ENCODE data around the gene LDLRAD3. TPM values are rescaled to one million over a fixed set of nuclear protein-coding genes. Genes with fewer than 3 reads are reported as not detected.

LDLRAD3 gene
- total RNA-seq, 1 donor from 2014 or later = 8.6 TPM

GRCh38 chr11:35937700-35938099, 6.2 kb upstream of the LDLRAD3 start:
- no peaks in the 10 kb centered on the region for H3K9me3 Mint-ChIP-seq (ENCODE audit: low read depth)
- no peak overlapping the region for H3K4me3 Mint-ChIP-seq (ENCODE audit: unreplicated experiment)
- H3K27me3 Mint-ChIP-seq (ENCODE audit: low read depth) = no peaks in the 10 kb centered on the region

GRCh38 chr11:35938231-35938630, 5.6 kb upstream of the LDLRAD3 start:
- Mint-ChIP-seq H3K9me3 (ENCODE audit: low read depth) (no peaks in the 10 kb centered on the region), H3K36me3 (ENCODE audit: low read depth) (no peaks in the 10 kb centered on the region), H3K27ac (ENCODE audit: unreplicated experiment) (no peak overlapping the region), H3K27me3 (ENCODE audit: low read depth) (no peaks in the 10 kb centered on the region), H3K4me3 (ENCODE audit: unreplicated experiment) (no peak overlapping the region), H3K4me1 (ENCODE audit: low read depth) (peaks cover 3% of the 10 kb centered on the region)
- TF ChIP-seq CTCF (IDR thresholded peaks at IDR 0.05) = no peak
- DNase-seq (ENCODE audit: low spot score) = no peak

More at GRCh38 chr11:35937700-35938099, 6.2 kb upstream of the LDLRAD3 start:
- no peak for DNase-seq (ENCODE audit: low spot score)
- TF ChIP-seq CTCF (IDR thresholded peaks at IDR 0.05) = no peak
- H3K4me1 Mint-ChIP-seq (ENCODE audit: low read depth) = peaks cover 7% of the 10 kb centered on the region
- no peaks in the 10 kb centered on the region for H3K36me3 Mint-ChIP-seq (ENCODE audit: low read depth)
- H3K27ac Mint-ChIP-seq (ENCODE audit: unreplicated experiment) = no peak overlapping the region

GRCh38 chr11:35943309-35943708, 553 bp upstream of the LDLRAD3 start:
- Mint-ChIP-seq H3K27ac (ENCODE audit: unreplicated experiment) (peak overlapping the region; percentile 42), H3K27me3 (ENCODE audit: low read depth) (no peaks in the 10 kb centered on the region), H3K4me1 (ENCODE audit: low read depth) (peaks cover 31% of the 10 kb centered on the region), H3K4me3 (ENCODE audit: unreplicated experiment) (peak overlapping the region; percentile 72), H3K36me3 (ENCODE audit: low read depth) (no peaks in the 10 kb centered on the region), H3K9me3 (ENCODE audit: low read depth) (no peaks in the 10 kb centered on the region)
- DNase-seq (ENCODE audit: low spot score) = no peak
- TF ChIP-seq CTCF (IDR thresholded peaks at IDR 0.05) = no peak

GRCh38 chr11:35944503-35945136, 758 bp downstream of the LDLRAD3 start:
- no peak for TF ChIP-seq CTCF (IDR thresholded peaks at IDR 0.05)
- H3K36me3 Mint-ChIP-seq (ENCODE audit: low read depth) = no peaks in the 10 kb centered on the region
- no peak for DNase-seq (ENCODE audit: low spot score)
- no peaks in the 10 kb centered on the region for H3K27me3 Mint-ChIP-seq (ENCODE audit: low read depth)
- H3K9me3 Mint-ChIP-seq (ENCODE audit: low read depth) = no peaks in the 10 kb centered on the region
- peak overlapping the region; percentile 86 for H3K4me3 Mint-ChIP-seq (ENCODE audit: unreplicated experiment)
- peak overlapping the region; percentile 81 for H3K27ac Mint-ChIP-seq (ENCODE audit: unreplicated experiment)
- peaks cover 31% of the 10 kb centered on the region for H3K4me1 Mint-ChIP-seq (ENCODE audit: low read depth)

GRCh38 chr11:35945137-35945518, 1.3 kb downstream of the LDLRAD3 start:
- peak overlapping the region; percentile 86 for H3K4me3 Mint-ChIP-seq (ENCODE audit: unreplicated experiment)
- peak overlapping the region; percentile 81 for H3K27ac Mint-ChIP-seq (ENCODE audit: unreplicated experiment)
- H3K9me3 Mint-ChIP-seq (ENCODE audit: low read depth) = no peaks in the 10 kb centered on the region
- no peaks in the 10 kb centered on the region for H3K27me3 Mint-ChIP-seq (ENCODE audit: low read depth)
- no peak for TF ChIP-seq CTCF (IDR thresholded peaks at IDR 0.05)
- H3K4me1 Mint-ChIP-seq (ENCODE audit: low read depth) = peaks cover 31% of the 10 kb centered on the region
- no peak for DNase-seq (ENCODE audit: low spot score)
- no peaks in the 10 kb centered on the region for H3K36me3 Mint-ChIP-seq (ENCODE audit: low read depth)
